SHP77 (cell line): ENCODE data around the gene CCDC144A.
"Not testable (repeated sequence)": the region's sequence is repeated elsewhere in the genome, so short reads cannot be mapped to it uniquely, and the experiment has no call there.

Experiments
- DNase-seq, 2 experiments: peaks; one replicate each; lab custom pipeline; 2025; lab: John Stamatoyannopoulos, UW

The CCDC144A gene, protein sequence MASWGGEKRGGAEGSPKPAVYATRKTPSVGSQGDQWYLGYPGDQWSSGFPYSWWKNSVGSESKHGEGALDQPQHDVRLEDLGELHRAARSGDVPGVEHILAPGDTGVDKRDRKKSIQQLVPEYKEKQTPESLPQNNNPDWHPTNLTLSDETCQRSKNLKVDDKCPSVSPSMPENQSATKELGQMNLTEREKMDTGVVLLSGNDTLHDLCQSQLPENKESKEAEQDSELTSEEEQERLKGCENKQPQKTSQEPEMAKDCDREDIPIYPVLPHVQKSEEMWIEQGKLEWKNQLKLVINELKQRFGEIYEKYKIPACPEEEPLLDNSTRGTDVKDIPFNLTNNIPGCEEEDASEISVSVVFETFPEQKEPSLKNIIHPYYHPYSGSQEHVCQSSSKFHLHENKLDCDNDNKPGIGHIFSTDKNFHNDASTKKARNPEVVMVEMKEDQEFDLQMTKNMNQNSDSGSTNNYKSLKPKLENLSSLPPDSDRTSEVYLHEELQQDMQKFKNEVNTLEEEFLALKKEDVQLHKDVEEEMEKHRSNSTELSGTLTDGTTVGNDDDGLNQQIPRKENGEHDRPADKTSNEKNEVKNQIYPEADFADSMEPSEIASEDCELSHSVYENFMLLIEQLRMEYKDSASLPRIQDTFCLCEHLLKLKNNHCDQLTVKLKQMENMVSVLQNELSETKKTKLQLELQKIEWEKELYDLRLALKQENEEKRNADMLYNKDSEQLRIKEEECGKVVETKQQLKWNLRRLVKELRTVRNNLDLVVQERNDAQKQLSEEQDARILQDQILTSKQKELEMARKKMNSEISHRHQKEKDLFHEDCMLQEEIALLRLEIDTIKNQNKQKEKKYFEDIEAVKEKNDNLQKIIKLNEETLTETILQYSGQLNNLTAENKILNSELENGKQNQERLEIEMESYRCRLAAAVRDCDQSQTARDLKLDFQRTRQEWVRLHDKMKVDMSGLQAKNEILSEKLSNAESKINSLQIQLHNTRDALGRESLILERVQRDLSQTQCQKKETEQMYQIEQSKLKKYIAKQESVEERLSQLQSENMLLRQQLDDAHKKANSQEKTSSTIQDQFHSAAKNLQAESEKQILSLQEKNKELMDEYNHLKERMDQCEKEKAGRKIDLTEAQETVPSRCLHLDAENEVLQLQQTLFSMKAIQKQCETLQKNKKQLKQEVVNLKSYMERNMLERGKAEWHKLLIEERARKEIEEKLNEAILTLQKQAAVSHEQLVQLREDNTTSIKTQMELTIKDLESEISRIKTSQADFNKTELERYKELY (N-terminal part only)

DNA sequence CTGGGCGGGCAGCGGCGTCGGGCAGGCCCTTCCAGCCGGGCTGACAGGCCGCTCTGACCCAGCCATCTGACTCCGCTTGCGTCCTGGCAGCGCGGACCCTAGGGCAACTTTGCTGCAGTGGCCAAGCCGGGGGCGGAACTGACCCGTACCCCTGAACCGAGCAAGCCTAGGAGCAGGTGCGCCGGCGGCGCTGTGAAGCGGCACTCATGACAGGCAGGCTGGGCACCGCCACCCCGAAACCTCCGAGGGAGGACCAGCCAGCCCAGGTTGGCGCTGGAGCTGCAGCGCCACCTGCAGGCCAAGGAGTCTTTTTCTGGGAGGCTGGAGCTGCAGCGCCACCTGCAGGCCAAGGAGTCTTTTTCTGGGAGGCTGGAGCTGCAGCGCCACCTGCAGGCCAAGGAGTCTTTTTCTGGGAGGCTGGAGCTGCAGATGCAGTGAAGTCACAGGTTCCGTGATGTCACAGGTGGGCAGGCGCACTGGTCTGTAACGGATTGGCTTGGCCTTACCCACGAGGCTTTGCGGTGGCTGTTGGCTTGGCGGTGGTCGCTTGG is at the start of gene CCDC144A:
Gene CCDC144A (plus strand): TSS at position 511 of the 551 bp plus-strand sequence. CDS start 160 bp downstream, outside the sequence.
- peak; percentile 33 to 68 for DNase-seq

DNA sequence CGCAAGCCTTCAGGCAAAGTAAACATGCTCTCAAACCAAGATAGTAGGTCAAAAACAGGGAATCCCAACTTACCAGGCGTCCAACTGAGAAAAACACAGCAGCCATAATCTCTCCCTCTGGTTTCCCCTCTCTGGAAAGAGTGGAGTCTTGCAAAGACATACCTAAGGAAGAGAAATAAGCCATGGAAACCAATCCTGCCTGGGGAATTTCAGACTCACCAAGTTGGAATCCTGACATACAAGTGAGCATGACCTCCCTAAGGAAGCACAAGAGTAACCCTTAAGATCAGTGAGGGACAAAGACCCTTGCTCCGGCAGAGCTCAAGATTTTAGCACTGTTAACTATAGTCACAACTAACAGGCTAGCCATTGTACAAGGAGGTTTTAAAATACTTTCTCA is 40.5 kb upstream of the CCDC144A start:
- no peak for DNase-seq

DNA sequence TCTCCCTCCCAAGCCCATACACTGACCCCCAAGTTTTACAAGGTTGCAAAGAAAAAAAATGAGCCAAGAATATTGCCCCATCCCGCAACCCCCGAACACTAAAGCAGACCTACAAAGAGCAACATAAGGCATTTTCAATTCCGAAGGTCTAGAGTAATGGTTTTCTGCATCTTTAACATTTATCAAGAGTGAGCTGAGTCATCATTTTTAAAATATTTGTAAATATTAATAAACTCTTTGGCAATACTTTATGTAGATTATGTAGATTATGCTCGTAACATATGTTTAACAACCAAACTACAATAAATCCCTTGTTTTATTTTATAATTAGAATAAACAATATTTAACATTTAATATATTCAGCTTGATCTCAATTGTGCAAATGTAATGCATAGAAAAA is 37.8 kb upstream of the CCDC144A start:
- no peak for DNase-seq

DNA sequence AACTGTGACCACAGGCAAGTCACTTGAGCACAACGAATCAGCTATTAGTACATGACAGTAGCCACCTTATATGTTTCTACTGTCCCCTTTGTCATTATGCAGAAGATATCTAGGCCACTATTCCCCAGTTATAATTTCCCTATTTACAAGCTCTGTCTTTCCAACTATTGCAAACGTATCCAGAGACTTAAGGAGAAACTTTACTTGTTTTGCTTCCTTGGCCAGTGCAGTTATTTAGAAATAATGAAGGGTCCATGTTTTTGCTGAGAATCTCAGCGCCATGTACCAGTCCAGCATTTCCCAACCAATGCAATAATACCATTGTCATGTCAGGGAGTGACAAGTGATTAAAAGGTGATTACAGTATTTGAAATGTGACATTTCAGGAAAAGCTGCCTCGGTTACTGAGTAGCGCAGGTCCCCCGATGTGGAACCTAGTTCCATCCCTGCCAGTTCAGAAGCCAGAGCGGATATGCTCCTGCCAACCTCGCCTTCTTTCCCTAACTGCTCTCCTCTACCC is 37.1 kb upstream of the CCDC144A start:
- DNase-seq: peak; percentile 69 to 77

DNA sequence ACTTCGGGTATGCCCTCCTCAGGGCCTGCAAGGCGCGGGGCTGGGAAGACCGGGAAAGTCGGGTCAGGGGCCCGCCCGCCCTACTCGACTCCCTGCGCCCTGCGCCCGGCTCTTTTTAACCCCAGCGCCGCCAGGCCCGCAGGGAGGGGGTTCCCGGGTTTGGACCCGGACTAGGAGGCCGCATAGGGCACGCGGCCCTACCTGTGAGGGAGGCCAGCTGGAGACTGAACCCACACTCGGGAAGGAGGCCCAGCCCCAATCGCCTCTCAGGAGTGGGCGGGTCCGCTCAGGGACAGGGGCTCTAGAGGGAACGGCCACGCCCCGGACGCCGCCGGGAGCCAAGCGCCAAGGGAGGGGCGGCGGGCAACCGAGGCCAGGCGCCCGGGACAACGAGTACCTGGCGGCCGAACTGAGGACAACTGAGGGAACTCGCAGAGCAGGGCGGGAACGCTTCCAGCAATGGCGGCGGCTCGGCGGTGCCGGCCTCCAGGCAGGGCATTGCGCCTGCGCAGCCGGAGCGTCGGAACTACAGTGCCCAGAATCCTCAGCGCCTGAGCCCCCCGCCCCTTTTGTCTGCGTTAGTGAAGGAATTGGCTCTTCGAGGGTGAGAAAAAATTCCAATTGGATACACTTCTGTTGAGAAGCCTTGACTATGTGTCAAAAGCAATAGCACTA is 36.5 kb upstream of the CCDC144A start, which contains the start of gene ZNF624:
Gene ZNF624 (minus strand): TSS at position 484 of the 675 bp plus-strand sequence.
- DNase-seq: peak; percentile 100

DNA sequence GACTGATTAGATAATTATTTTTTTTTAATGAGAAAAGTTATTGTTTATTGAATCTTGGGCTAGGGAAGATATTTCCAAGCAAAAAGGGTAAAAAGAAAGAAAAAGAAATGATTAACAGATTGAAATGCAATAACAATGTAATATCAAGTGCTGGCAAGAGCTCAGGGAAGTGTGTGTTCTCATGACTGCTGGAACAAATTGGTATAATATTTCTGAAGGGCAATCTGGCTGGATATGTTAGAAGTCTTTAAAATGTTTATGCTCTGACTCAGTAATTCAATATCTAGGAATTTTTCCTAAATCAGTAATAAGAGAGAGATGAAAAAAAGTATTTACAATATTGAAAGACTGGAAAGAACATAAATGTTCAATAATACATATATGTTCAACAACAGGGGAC is 28.8 kb upstream of the CCDC144A start:
- DNase-seq: no peak

DNA sequence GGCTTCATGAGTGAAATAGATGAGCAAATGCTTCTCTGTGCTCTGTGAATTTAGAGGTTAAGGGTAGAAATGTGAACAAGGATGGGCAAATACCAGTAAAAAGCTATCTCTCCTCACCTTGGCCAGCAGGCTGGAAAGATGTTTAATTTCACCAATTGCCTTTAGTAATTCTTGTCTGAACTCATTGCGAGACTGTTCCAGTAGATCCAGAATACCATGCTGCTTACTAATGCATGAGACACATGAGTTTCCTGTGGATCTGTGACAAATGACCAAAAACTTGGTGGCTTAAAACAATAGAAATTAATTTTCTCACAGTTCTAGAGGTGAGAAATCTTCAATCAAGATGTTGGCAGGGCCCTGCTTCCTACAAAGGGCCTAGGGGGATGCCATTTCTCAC is 27.1 kb upstream of the CCDC144A start:
- no peak for DNase-seq

DNA sequence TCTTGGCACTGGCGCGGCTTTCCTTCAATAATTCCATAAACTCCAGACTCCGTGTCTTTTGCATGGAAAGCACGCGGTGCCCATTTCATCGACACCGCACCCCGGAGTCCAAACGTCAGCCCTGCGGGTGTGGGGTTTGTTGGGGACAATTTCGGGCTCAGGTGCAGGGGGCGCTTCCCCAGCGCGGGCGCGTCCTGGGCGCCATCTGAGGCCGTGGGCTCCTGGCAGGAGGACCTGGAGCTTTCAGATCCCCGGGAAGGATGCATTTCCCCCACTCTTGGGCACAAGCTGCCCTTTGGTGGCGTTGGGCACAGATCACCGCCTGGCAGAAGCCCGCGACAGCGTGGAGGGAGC is 23.5 kb upstream of the CCDC144A start:
- not testable (repeated sequence) for DNase-seq

DNA sequence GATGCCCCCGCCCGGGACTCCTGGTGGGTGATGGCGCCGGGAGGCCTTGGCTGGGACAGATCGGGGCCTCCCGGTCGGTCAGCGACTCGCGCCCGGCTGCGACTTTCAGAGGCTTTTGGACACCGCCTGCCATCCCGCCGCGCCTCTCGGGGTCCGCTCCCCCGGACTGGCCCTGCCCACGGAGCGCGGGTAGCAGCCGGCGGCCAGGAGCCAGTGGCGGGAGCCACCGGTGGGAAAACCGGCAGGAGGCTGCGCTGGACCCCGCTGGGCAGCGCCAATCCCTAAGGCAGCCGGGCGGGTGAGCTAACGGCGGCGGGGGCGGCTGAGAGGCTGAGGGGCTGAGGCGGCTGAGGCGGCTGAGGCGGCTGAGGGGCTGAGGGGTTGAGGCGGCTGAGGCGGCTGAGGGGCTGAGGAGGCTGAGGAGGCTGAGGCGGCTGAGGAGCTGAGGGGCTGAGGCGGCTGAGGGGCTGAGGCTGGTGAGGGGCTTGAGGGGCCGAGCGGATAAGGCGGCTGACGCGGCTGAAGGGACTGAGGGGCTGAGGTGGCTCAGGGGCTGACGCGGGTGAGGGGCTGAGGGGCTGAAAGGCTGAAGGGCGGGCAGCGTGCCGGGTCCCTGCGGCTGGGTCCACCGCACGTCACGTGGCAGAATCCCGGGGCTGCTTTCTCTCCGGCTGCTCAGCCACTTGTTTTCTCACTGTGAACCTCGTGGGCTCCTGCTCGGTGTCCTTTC is 23.0 kb upstream of the CCDC144A start:
- DNase-seq: not testable (repeated sequence)

DNA sequence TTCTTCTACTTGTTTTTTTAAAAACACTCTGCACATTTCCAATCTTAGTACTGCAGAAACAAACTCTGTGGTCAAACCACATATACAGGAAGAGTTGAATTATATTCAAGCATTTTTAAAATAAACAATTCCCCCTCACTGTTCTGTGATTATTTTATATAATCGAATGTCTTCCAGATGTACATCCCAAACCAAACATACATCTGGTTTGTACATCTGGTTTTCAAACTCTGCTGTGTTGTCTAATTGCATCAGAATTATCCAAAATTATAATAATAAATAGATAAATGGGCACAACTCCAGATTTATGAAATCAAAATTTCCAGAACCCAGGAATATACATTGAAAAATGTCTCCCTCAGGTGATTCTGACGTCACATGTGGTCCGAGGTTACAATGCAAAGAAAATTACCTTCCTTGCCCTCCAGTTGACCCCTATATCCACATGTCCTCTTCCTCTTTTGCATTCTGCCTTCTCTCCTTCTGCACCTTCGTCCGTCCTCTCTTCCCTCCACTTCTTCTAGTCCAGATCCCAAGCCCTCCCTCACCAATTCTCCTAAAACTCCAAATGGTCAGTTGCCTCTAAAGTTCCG is 13.3 kb upstream of the CCDC144A start:
- DNase-seq: no peak

DNA sequence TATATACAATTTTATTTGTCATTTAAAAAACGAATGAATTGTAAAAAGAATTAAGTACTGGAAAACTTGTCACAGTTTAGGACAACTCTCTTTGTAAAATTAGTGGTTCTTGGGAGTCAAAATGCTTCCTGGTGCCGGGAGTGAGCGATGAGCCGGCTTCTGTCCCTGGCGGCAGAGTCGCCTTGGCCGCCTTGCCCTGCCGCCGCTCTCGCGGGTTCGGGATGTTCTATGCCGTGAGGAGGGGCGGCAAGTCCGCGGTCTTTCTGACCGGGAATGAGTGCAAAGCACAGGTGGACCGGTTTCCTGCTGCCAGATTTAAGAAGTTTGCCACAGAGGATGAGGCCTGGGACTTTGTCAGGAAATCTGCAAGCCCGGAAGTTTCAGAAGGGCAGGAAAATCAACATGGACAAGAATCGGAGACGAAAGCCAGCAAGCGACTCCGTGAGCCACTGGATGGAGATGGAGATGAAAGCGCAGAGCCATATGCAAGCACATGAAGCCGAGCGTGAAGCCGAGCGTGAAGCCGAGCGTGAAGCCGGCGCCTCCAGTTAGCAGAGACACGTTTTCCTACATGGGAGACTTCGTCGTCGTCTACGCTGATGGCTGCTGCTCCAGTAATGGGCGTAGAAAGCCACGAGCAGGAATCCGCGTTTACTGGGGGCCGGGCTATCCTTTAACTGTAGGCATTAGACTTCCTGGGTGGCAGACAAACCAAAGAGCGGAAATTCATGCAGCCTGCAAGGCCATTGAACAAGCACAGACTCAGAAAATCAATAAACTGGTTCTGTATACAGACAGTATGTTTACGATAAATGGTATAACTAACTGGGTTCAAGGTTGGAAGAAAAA is 6.5 kb upstream of the CCDC144A start:
- DNase-seq: not testable (repeated sequence)

DNA sequence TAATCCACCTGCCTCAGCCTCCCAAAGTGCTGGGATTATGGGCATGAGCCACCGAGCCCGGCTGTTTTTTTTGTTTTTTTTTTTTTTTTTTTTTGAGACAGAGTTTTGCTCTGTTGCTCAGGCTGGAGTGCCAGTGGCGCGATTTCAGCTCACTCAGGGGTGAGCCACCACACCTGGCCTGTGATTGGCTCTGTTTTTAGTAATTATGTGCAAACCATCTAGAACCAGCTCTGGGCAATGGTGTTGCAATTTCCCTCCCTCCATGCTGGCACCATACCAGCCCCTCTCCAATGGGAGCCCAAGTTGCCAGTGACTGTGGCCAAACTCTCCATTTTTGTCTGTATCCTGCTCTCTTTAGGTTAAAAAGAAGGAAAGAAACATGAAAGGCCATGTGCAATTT is 4.0 kb upstream of the CCDC144A start:
- not testable (repeated sequence) for DNase-seq

DNA sequence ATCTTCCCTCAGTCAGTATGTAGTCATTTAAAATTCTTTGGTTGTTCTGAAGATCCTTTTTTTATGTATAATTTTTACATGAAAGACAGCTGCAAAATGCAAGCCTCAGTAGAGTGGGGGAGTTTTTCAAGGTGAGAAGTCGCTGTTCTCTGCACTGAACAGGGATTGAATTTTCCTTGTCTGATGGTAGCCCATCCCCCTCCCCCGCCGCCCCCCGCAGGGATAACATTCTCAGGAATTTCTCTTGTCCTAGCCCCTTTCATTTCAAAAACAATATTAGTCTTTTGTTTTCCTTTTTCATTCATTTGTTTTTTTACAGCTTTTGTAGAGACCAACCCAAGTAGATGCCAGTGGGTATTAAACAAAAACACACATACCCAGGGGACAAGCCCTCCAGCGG is 2.9 kb upstream of the CCDC144A start:
- DNase-seq: not testable (repeated sequence)

DNA sequence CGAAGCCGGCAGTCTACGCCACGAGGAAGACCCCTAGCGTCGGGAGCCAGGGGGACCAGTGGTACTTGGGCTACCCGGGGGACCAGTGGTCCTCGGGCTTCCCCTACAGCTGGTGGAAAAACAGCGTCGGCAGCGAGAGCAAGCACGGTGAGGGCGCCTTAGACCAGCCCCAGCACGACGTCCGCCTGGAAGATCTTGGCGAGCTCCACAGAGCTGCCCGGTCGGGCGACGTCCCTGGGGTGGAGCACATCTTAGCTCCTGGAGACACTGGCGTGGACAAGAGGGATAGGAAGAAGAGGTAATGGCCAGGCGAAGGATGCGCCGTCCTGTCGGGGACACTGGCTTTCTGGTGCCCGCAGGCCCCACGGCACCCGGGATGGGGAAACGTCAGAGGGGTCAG is 406 bp downstream of the CCDC144A start:
- not testable (repeated sequence) for DNase-seq

DNA sequence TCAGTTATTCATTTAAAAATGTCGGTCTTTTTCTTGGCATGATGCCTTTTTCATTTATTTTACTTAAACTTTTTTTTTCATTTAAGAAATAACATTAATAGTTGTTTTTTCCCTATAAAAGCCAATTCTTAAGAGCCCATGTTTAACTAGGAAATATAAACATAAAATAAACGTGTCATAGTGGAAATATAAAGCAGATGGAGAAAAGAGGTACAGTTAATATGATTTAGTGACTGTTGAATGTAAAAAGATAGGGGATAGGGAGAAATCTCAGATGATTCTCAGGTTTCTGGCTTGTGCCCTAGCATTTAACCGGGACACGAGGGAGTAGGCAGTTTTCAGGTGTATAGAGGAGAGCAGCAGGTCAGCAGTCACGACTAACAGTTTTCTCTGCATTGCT is 7.6 kb downstream of the CCDC144A start:
- DNase-seq: not testable (repeated sequence)

DNA sequence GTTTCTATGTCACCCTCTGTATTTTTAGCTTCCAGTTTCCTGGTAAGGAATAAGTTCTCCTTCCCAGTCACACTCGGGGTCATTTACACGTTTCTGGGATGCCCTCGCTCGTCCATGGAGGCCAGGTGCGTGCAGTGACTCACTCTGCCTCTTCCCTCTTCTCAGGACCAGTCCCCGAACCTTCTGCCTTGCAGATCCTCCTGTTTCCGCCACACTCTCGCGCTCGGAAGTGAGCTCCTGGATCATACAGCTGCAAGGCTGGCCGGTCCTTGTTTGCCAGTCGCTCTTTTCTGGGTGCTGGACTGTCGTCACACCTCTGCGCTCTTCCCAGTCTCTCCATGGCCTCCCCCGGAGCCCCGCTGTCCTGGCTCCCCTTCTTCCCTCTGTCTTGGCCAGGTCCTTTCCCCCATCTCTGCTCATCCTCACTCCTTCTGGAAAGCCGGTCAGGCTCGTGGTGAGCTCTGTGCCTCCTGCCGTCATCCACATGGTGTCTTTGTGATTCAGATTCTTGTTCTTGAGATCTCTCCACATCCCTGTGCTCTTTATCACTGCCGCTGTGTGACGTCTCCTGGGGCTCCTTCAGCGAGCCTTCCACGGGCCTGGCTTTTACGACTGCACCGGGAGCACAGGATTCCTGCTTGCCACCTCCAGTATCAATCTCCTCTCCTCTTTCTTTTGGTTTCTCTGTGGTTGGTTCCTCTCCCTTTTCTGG is 55.6 kb downstream of the CCDC144A start:
- not testable (repeated sequence) for DNase-seq

DNA sequence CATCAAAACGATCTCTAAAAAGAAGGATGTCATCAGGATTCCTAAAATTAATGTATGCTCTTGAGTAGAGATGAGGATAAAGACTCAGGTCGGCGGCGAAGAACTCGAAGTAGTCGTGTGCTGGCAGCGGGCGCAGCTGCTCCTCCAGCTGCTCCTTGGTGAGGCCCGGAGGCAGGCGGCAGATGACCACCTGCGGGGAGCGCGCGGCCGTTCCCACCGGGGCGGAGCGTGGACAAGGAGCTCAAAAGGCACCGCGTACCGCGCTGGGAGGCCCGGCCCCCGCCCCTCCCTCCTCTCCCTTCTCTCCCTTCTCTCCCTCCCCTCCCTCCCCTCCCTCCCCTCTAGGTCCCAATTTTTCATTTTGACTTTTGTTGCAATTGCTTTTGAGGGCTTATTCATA is 56.5 kb downstream of the CCDC144A start:
- not testable (repeated sequence) for DNase-seq

DNA sequence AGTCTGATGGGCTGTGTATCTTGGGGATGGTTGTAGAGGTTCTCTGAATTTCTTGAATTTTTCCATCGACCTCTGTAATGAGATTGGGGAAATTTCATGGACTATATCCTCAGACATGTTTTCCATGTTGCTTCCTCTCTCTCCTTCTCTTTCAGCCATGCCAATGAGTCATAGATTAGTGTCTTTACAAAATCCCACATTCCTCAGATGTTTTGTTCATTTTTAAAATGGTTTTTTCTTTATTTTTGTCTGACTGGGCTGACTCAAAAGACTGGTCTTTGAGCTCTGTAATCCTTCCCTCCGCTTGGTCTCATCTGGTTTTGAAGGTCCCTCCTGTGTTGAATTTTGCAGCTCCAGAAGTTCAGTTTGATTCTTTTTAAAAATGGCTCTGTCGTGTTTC is 60.5 kb downstream of the CCDC144A start:
- not testable (repeated sequence) for DNase-seq
